CD8-positive, alpha-beta memory T cell (primary cell): ENCODE measurements around the gene NTM. TPM values are rescaled to one million over a fixed set of nuclear protein-coding genes. Genes with fewer than 3 reads are reported as not detected.

Experiments used
- CTCF ChIA-PET: fragments of 350-600 bp; sonication (Branson Sonifier 250); formaldehyde crosslinking; loops from one replicate; lab custom pipeline; 2021; ENCODE audit warnings: antibody characterized with exemption; lab: Charles Lee
- POLR2A ChIA-PET: fragments of 350-600 bp; sonication (Branson Sonifier 250); formaldehyde crosslinking; loops from one replicate; lab custom pipeline; 2021; ENCODE audit warnings: antibody characterized with exemption; lab: Charles Lee
- DNase-seq, 5 donors: peaks; one replicate each; pipeline versions ENCODE4 v3.0.0 to v3.0.0-alpha.2; 2020 to 2022; ENCODE audit warnings: mixed read lengths in 1 of 5
- H3K27ac ChIP-seq: one replicate; pipeline ENCODE4 v1.7.0; 2013; ENCODE audit warnings: low read depth, mild to moderate bottlenecking, low read length, moderate library complexity
- H3K27me3 ChIP-seq: 2 replicates; pipeline ENCODE4 v1.7.0; 2013; ENCODE audit warnings: low read length, mild to moderate bottlenecking; ENCODE audit not compliant: insufficient read depth, poor library complexity, severe bottlenecking
- H3K36me3 ChIP-seq: 2 replicates; pipeline ENCODE4 v1.7.0; 2013; ENCODE audit warnings: mild to moderate bottlenecking, low read length, moderate library complexity; ENCODE audit not compliant: insufficient read depth
- H3K4me1 ChIP-seq: 2 replicates; pipeline ENCODE4 v1.7.0; 2013; ENCODE audit warnings: mild to moderate bottlenecking, low read length, moderate library complexity; ENCODE audit not compliant: insufficient read depth
- H3K4me3 ChIP-seq: 2 replicates; pipeline ENCODE4 v1.7.0; 2013; ENCODE audit warnings: mild to moderate bottlenecking, low read length
- H3K9me3 ChIP-seq: 2 replicates; pipeline ENCODE4 v1.7.0; 2013; ENCODE audit warnings: mild to moderate bottlenecking, low read length
- H3K27ac Mint-ChIP-seq, 8 donors: one replicate each; pipeline ENCODE4 v1.8.0; 2020 to 2021; ENCODE audit warnings: mixed read lengths in 8 of 8, mild to moderate bottlenecking in 6 of 8, inconsistent platforms in 3 of 8, moderate library complexity in 3 of 8
- H3K27me3 Mint-ChIP-seq, 2 donors: one replicate each; pipeline ENCODE4 v1.8.0; 2020 to 2021; ENCODE audit warnings: mixed read lengths in 2 of 2, mild to moderate bottlenecking in 1 of 2, moderate library complexity in 1 of 2
- H3K36me3 Mint-ChIP-seq, 3 donors: one replicate each; pipeline ENCODE4 v1.8.0; 2020 to 2021; ENCODE audit warnings: mixed read lengths in 3 of 3, inconsistent platforms in 1 of 3, mild to moderate bottlenecking in 1 of 3
- H3K4me1 Mint-ChIP-seq, 3 donors: one replicate each; pipeline ENCODE4 v1.8.0; 2020 to 2021; ENCODE audit warnings: mixed read lengths in 3 of 3, inconsistent platforms in 1 of 3, mild to moderate bottlenecking in 1 of 3
- H3K4me3 Mint-ChIP-seq, 7 donors: one replicate each; pipeline ENCODE4 v1.8.0; 2020 to 2021; ENCODE audit warnings: mixed read lengths in 7 of 7, mild to moderate bottlenecking in 6 of 7, moderate library complexity in 4 of 7, inconsistent platforms in 2 of 7
- H3K9me3 Mint-ChIP-seq, 5 donors: one replicate each; pipeline ENCODE4 v1.8.0; 2020 to 2022; ENCODE audit warnings: mixed read lengths in 5 of 5, mild to moderate bottlenecking in 3 of 5, moderate library complexity in 2 of 5, inconsistent platforms in 1 of 5
- polyA plus RNA-seq: library from polyadenylated mRNA; unstranded; fragments of 300-500 nt; fragmentation: Illumina TruSeq; gene quantifications from one replicate; pipeline ENCODE4 v1.2.3, GENCODE V29; 2021
- total RNA-seq, 2 experiments: library from RNA; stranded (reverse); gene quantifications; one replicate each; pipeline ENCODE4 v1.2.3, GENCODE V29; 2021

Gene NTM
- total and polyA plus RNA-seq, 3 experiments from 2014 or later = not detected

DNA sequence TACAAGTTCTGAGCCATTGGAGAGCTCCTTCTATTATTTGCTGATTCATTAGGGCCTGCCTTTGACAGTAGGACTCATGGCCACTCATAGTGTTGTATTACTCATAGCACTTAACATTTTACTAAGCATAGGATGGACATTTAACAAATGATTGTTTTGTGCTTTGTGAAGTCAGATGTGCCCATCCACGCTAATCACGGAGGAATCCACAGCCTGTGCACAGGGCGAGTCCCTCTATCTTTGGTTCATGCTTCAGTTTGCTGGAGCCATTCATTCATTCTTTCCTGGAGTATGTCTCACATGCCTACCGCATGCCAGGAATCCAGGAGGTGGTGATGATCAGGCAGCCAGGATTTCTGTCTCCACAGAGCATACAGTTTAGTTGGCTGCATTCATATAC lies 254.1 kb downstream of the NTM start:
- Histone ChIP-seq H3K27ac (no peak overlapping the region), H3K9me3 (no peaks in the 10 kb centered on the region), H3K4me3 (no peak overlapping the region), H3K27me3 (no peaks in the 10 kb centered on the region), H3K36me3 (no peaks in the 10 kb centered on the region), H3K4me1 (no peaks in the 10 kb centered on the region)
- DNase-seq = no peak
- no peak overlapping the region for H3K27ac Mint-ChIP-seq
- no peaks in the 10 kb centered on the region for H3K36me3 Mint-ChIP-seq
- CTCF ChIA-PET = interaction anchor here (1.1 kb wide), 1 partner anchor 9 kb away, joined by 4 read pairs; no protein-coding TSS in a partner anchor
- no peaks in the 10 kb centered on the region for H3K4me1 Mint-ChIP-seq
- H3K27me3 Mint-ChIP-seq = peaks cover 0 to 2% of the 10 kb centered on the region in 2 donors
- no peak overlapping the region for H3K4me3 Mint-ChIP-seq
- H3K9me3 Mint-ChIP-seq = peaks cover 0 to 3% (median 0%) of the 10 kb centered on the region in 5 donors
- POLR2A ChIA-PET = no interaction called here

DNA sequence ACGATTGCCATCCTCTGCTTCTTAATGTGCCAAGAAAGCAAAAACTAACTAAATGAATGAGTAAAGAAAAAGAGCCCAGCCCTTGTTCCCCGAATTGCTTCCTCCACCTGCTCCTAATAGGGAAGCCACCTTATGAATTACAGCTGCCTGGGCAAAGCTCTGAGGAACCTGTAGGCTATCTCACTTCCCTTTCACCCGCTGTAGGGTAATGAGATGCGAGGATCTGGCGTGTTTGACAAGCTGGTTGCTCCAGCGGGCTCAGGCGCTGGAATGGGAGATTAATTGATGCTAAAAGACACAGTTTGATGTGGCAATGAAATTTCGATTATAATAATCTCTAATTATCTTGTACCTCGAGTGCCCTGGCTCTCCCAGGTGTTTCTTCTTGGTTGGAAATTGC lies 256.4 kb downstream of the NTM start:
- POLR2A ChIA-PET = no interaction called here
- H3K36me3 ChIP-seq = no peaks in the 10 kb centered on the region
- H3K36me3 Mint-ChIP-seq = no peaks in the 10 kb centered on the region
- H3K27me3 ChIP-seq = no peaks in the 10 kb centered on the region
- H3K27me3 Mint-ChIP-seq = peaks cover 0 to 2% of the 10 kb centered on the region in 2 donors
- no peaks in the 10 kb centered on the region for H3K4me1 ChIP-seq
- DNase-seq = no peak
- no peak overlapping the region for H3K27ac ChIP-seq
- H3K4me3 ChIP-seq = no peak overlapping the region
- CTCF ChIA-PET = no interaction called here
- peaks cover 0 to 6% (median 2%) of the 10 kb centered on the region in 5 donors for H3K9me3 Mint-ChIP-seq
- no peak overlapping the region for H3K27ac Mint-ChIP-seq
- no peaks in the 10 kb centered on the region for H3K4me1 Mint-ChIP-seq
- H3K9me3 ChIP-seq = no peaks in the 10 kb centered on the region
- no peak overlapping the region for H3K4me3 Mint-ChIP-seq

DNA sequence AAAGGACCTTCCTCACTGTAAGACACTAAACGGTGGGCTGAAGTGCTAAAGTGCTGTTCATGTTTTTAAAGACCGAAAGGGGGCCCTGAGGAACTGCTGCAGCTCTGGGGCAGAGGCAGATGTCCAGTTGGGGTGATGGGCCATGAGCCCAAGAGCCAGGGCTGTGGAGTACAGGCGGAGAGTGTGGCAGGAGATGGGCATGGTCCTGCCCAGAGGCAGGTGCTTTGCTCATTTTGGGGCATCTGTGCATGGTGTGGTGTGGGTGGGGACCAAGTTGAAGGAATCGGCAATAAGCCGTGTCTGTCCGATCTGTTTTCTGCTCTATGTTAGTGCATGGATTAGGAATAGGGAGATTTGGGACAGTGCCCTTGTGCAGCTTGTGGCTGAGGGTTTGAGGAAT lies 258.3 kb downstream of the NTM start:
- H3K4me1 Mint-ChIP-seq = no peaks in the 10 kb centered on the region
- H3K36me3 Mint-ChIP-seq = no peaks in the 10 kb centered on the region
- Histone ChIP-seq H3K4me1 (no peaks in the 10 kb centered on the region), H3K9me3 (no peaks in the 10 kb centered on the region), H3K27ac (no peak overlapping the region), H3K36me3 (no peaks in the 10 kb centered on the region), H3K27me3 (no peaks in the 10 kb centered on the region), H3K4me3 (no peak overlapping the region)
- H3K27me3 Mint-ChIP-seq = peaks cover 0 to under 1% of the 10 kb centered on the region in 2 donors
- H3K4me3 Mint-ChIP-seq = no peak overlapping the region
- no peak overlapping the region for H3K27ac Mint-ChIP-seq
- POLR2A ChIA-PET = no interaction called here
- H3K9me3 Mint-ChIP-seq = peaks cover 0 to 6% (median 2%) of the 10 kb centered on the region in 5 donors
- DNase-seq = no peak
- CTCF ChIA-PET = interaction anchor here (1.2 kb wide), 1 partner anchor 8 kb away, joined by 3 read pairs; no protein-coding TSS in a partner anchor

GRCh38 chr11:131629925-131630540 lies 259.6 kb downstream of the NTM start:
- no peaks in the 10 kb centered on the region for H3K4me1 Mint-ChIP-seq
- H3K4me3 Mint-ChIP-seq = no peak overlapping the region
- Histone ChIP-seq H3K9me3 (no peaks in the 10 kb centered on the region), H3K4me3 (no peak overlapping the region), H3K27me3 (no peaks in the 10 kb centered on the region), H3K4me1 (no peaks in the 10 kb centered on the region), H3K27ac (no peak overlapping the region), H3K36me3 (no peaks in the 10 kb centered on the region)
- H3K27ac Mint-ChIP-seq = no peak overlapping the region
- no peak for DNase-seq
- H3K9me3 Mint-ChIP-seq = peaks cover 0 to 6% (median 2%) of the 10 kb centered on the region in 5 donors
- no peaks in the 10 kb centered on the region for H3K36me3 Mint-ChIP-seq
- no peaks in the 10 kb centered on the region for H3K27me3 Mint-ChIP-seq
- POLR2A ChIA-PET = no interaction called here
- CTCF ChIA-PET = interaction anchor here (1.2 kb wide), 1 partner anchor 10 kb away, joined by 3 read pairs; no protein-coding TSS in a partner anchor

- Histone ChIP-seq H3K27me3 (no peaks in the 10 kb centered on the region), H3K9me3 (no peaks in the 10 kb centered on the region), H3K4me1 (no peaks in the 10 kb centered on the region), H3K36me3 (no peaks in the 10 kb centered on the region), H3K4me3 (no peak overlapping the region), H3K27ac (no peak overlapping the region)
- DNase-seq = no peak
- Mint-ChIP-seq H3K9me3 (peaks cover 0 to 4% (median 2%) of the 10 kb centered on the region in 5 donors), H3K27me3 (no peaks in the 10 kb centered on the region), H3K4me1 (no peaks in the 10 kb centered on the region), H3K27ac (no peak overlapping the region), H3K36me3 (no peaks in the 10 kb centered on the region), H3K4me3 (no peak overlapping the region)
- ChIA-PET CTCF (no interaction called here), POLR2A (no interaction called here)
Observed at GRCh38 chr11:131632971-131633370, 262.6 kb downstream of the NTM start.

DNA sequence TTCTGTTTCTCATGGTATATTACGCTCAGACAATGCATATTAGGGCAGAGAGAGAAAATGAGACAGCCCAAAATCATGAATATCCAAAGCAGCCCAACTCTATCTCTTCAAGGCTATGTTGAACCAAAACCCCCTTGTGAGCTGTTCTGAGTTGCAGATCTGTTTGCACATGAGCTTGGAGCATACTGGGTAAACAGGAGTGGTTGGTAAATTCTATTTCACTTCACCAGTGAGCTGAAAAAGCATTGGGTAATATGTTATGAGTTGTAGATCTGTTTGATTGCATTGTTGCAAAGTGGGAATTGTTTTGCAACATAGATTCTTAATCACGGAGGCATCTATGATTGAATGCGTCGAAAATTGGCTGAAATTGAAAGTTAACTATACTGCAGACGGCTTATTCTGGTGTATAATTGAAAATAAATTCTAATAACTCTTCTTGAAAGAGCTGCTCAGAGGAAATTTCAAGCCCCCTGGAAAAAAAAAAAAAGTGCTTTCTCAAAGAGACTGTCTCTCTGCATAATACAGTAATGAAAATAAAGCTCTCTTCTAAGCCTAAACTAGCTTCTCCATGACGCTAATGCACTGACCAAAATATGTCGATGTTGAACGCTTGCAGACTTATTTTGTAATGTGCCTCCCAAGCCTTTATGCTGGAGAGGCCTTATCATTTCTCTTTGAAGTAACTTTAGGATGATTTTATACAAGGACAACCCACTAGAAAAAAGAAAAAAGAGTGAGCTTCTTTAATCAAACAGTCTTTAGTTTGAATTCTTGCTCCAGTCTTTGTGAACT lies 263.7 kb downstream of the NTM start:
- DNase-seq = no peak
- POLR2A ChIA-PET = no interaction called here
- Mint-ChIP-seq H3K9me3 (peaks cover 0 to 4% (median 2%) of the 10 kb centered on the region in 5 donors), H3K36me3 (no peaks in the 10 kb centered on the region), H3K4me1 (no peaks in the 10 kb centered on the region), H3K27ac (no peak overlapping the region), H3K4me3 (no peak overlapping the region), H3K27me3 (no peaks in the 10 kb centered on the region)
- H3K27me3 ChIP-seq = no peaks in the 10 kb centered on the region
- no peak overlapping the region for H3K4me3 ChIP-seq
- no peaks in the 10 kb centered on the region for H3K36me3 ChIP-seq
- CTCF ChIA-PET = interaction anchor here (1.1 kb wide), 1 partner anchor 9 kb away, joined by 4 read pairs; no protein-coding TSS in a partner anchor
- H3K27ac ChIP-seq = no peak overlapping the region
- no peaks in the 10 kb centered on the region for H3K4me1 ChIP-seq
- H3K9me3 ChIP-seq = no peaks in the 10 kb centered on the region

GRCh38 chr11:131637469-131638175 lies 267.2 kb downstream of the NTM start:
- H3K36me3 Mint-ChIP-seq = no peaks in the 10 kb centered on the region
- H3K4me1 Mint-ChIP-seq = no peaks in the 10 kb centered on the region
- H3K27ac Mint-ChIP-seq = no peak overlapping the region
- no peak overlapping the region for H3K4me3 ChIP-seq
- no peaks in the 10 kb centered on the region for H3K9me3 ChIP-seq
- H3K27me3 ChIP-seq = no peaks in the 10 kb centered on the region
- H3K9me3 Mint-ChIP-seq = peaks cover 0 to 3% (median 0%) of the 10 kb centered on the region in 5 donors
- no peaks in the 10 kb centered on the region for H3K36me3 ChIP-seq
- POLR2A ChIA-PET = no interaction called here
- CTCF ChIA-PET = no interaction called here
- no peak overlapping the region for H3K27ac ChIP-seq
- H3K4me3 Mint-ChIP-seq = no peak overlapping the region
- DNase-seq = no peak
- H3K4me1 ChIP-seq = no peaks in the 10 kb centered on the region
- no peaks in the 10 kb centered on the region for H3K27me3 Mint-ChIP-seq

DNA sequence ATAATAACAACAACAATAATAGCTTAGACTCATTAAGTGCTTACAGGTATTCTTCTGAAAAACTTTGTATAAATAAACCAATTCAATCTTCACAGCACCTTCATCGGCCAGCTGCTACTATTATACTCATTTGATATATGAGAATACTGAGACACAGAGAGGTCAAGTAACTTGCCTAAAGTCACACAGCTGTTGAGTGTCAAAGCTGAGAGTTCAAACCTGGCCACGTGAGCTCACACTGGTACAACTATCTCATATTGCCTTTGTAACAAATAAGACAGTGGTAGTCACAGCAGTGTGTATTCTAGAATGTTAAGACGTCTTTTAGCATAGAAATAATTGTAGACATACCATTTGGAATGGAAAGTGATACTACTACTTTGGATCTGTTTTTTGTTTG lies 268.5 kb downstream of the NTM start:
- Mint-ChIP-seq H3K27me3 (no peaks in the 10 kb centered on the region), H3K4me3 (no peak overlapping the region), H3K36me3 (no peaks in the 10 kb centered on the region), H3K9me3 (peaks cover 0 to 3% (median under 1%) of the 10 kb centered on the region in 5 donors), H3K27ac (no peak overlapping the region), H3K4me1 (no peaks in the 10 kb centered on the region)
- Histone ChIP-seq H3K4me1 (no peaks in the 10 kb centered on the region), H3K27me3 (no peaks in the 10 kb centered on the region), H3K4me3 (no peak overlapping the region), H3K27ac (no peak overlapping the region), H3K9me3 (no peaks in the 10 kb centered on the region), H3K36me3 (no peaks in the 10 kb centered on the region)
- DNase-seq = no peak
- ChIA-PET POLR2A (no interaction called here), CTCF (no interaction called here)
